GM12892 (cell line): ENCODE measurements around the gene PAX5.

Experiments
- POLR2A ChIP-seq: IDR thresholded peaks from 2 replicates; pipeline ENCODE4 v1.6.1; 2011; ENCODE audit warnings: low read depth, low read length, control low read depth
- POLR2AphosphoS5 ChIP-seq: IDR thresholded peaks from 2 replicates; pipeline ENCODE4 v1.6.1; 2011; ENCODE audit warnings: low read depth, low read length, control low read depth
- TAF1 ChIP-seq: IDR thresholded peaks from 2 replicates; pipeline ENCODE4 v1.6.1; 2011; ENCODE audit warnings: low read depth, mild to moderate bottlenecking, control low read depth, low read length, borderline replicate concordance

DNA sequence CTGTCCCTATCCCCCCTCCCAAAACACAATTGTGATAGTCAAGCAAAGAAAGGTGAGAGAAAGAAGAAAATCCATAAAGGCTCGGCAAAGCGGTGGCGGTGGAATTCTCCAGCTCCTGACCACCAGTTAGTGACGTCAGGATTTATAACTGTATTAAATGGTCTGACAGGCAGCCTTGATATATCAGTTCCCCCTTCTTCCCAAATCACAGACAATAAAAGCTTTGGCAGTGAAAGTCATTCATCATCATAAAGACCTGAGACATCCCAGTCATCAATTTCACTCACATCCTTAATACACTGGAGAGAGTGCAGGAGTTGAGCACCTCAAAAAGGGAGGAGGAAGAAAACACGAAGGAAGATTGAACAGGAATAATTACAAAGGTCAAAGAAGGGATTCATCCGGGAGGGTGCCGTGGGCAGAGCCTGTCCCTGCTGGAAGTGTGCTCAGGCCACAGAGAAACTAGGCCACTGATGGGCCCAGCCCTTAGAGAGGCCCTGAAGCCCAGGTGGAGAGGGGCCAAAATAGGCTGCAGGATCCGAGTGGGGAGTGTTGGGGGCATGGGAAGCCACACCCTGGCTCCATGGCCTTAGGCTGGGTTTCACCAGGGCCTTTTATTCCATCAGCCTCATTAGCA lies 131.9 kb downstream of the PAX5 start:
- TF ChIP-seq POLR2A (no peak), POLR2AphosphoS5 (no peak), TAF1 (no peak)
